HG02943 (cell line): Measurements from ENCODE around the gene STAG2.
"Not testable (repeated sequence)": the region's sequence is repeated elsewhere in the genome, so short reads cannot be mapped to it uniquely, and the experiment has no call there.

Experiments
- ATAC-seq: cut with Tn5 transposase; IDR thresholded peaks from one replicate; pipeline ENCODE4 v1.9.1; 2021; ENCODE audit warnings: mild to moderate bottlenecking, low read depth, moderate library complexity; ENCODE audit not compliant: unreplicated experiment

Gene STAG2

GRCh38 chrX:123961268-123962005, at the start of gene STAG2:
STAG2 (plus strand) TSS chrX:123961706; CDS start chrX:124022628, 60,922 bp downstream.
- ATAC-seq, result no peak

GRCh38 chrX:123917069-123917468, 44.4 kb upstream of the STAG2 start:
- ATAC-seq, result no peak

DNA sequence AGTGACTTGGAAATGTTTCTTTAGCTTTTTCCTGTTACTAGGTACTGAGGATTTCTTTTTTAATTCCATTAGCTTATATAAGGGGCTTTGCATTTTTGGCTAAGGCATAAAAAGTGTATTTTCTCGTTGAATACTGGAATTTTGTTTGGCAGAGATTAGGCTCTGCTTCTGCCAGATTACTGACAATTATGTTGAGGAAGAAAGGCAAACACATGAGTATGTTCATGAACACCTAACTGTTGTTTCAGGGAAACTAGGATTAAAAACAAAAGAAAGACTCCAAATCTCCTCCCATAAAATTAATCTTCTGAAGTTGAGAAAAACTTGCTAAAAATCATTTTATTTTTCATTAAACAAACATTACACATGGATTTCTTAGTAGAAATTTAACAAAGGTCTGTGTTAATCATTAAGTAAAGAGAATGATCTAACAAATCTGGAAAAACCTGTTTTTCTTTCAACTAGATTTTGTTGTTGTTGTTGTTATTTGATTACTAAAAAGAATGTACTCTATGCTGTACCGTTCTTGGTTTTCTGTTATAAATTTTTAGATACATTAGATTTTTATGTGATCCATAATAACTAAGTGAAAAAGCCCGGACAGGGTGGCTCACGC, 43.3 kb upstream of the STAG2 start:
- no peak for ATAC-seq

DNA sequence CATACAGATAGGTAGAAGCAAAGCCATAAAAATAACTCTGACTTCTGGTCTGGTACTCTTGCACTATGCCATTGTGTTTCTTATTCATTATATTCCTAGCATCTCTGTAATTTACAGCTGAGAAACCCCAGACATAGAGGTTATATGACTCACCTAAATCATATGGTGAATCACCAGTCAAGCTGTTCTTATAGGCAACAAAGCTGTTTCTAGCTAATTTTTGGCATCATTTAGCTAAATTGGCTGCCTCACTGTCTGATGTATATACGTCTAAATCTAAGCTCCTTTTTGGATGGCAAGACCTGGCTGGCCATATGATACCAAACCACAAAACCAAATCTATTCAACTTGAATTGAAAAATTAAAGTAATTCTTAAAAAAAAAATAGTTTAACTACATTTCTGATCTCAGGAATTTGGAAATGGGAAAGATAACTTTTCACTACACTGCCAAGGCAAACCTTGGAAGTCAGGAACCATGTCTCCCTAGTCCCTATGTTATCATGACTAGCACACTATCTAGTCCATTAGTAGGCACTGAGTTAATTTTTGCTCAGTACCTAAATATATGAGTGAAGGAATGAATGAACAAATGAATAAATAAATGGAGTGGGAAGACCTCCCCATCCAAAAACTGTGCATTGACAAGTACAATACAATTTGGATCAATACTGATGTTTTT, 41.3 kb upstream of the STAG2 start:
- no peak for ATAC-seq

DNA sequence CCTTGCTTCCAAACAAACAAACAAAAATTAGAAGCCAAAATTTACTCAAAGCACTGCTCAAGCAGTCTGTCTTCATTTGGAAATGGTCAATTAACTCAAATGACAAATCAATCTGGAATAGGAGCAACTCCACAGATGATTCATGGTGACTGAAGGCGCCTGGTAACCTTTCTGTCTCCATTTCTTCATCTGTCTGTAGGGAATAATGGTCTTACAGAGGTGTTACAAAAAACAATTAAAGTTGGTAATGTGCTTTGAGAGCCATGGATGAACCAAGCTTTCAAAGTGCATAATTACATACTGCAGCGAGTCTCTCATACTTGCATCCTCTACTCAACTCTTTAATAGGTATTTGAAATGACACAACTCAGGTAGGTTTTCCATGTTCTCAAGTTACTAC, 38.3 kb upstream of the STAG2 start:
- no peak for ATAC-seq

GRCh38 chrX:123924186-123924585, 37.3 kb upstream of the STAG2 start:
- ATAC-seq, result no peak

DNA sequence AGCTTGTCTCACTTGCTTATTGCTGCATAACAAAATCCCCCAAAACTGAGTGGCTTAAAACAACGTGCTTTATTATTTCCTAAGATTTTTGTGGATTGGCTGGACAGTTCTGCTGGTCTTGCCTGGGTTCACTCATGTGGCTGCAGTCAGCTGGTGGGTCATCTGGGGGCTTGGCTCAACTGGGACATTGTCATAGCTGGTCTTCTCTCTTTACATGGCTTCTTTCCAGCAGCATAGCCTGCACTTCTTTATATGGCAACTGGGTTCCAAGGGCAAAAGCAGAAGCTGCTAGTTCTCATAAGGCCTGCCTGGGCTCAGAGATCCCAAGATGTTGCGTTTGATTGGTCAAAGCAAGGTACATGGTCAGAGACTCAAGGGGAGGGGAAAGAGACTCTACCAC, 33.7 kb upstream of the STAG2 start:
- ATAC-seq, result no peak

GRCh38 chrX:123932055-123932454, 29.5 kb upstream of the STAG2 start:
- not testable (repeated sequence) for ATAC-seq

DNA sequence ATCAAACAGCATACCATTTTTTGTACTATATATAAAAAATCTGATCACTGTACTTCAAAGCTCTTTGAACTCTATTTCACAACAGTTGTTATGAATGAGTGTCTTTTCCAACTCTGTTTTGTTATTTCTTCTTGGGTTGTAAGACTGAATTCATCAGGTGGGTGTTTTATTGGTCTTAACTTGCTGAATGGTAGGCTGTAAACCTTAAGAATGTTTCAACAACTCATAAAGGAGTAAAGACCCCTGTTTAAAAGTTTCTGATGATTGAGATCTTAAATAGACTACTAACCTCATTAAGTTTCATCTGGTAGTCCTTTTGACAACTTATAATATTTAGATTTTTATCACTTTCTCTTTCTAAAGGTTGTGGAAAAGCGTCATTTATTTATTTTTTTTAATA, 18.4 kb upstream of the STAG2 start:
- no peak for ATAC-seq

DNA sequence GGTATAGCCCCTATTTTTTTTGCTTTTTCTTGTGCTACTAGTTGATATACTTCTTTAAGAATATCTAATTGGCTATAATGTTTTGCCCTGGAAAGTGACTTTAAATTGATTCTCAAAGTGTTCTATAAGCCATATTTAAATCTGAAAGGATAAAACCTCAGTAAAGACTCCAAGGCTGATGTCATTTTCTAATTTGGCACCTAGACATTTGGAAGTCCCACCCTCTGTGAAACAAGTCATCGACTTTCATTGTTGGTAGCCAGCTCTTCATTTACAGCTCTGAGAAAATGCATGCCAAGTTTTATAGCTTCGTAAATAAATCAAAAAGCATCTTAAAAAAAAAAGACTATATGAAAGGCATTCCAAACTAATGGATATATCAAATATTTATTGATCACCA, 18.0 kb upstream of the STAG2 start:
- no peak for ATAC-seq

DNA sequence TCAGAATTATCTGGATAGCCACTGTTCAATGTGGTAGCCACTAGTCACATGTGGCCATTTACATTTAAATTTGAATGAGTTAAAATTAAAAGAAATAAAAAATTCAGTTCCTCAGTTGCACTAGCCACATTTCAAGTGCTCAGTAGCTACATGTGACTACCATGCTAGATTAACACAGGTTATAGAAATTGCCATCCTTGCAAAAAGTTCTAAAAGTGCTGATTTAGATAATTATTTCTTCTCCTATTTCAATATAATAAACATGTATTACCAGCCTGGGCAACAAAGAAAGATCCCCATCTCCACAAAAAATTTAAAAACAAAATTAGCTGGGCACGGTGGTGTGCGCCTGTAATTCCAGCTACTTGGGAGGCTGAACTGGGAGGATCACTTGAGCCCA, 11.7 kb upstream of the STAG2 start:
- ATAC-seq, result no peak

DNA sequence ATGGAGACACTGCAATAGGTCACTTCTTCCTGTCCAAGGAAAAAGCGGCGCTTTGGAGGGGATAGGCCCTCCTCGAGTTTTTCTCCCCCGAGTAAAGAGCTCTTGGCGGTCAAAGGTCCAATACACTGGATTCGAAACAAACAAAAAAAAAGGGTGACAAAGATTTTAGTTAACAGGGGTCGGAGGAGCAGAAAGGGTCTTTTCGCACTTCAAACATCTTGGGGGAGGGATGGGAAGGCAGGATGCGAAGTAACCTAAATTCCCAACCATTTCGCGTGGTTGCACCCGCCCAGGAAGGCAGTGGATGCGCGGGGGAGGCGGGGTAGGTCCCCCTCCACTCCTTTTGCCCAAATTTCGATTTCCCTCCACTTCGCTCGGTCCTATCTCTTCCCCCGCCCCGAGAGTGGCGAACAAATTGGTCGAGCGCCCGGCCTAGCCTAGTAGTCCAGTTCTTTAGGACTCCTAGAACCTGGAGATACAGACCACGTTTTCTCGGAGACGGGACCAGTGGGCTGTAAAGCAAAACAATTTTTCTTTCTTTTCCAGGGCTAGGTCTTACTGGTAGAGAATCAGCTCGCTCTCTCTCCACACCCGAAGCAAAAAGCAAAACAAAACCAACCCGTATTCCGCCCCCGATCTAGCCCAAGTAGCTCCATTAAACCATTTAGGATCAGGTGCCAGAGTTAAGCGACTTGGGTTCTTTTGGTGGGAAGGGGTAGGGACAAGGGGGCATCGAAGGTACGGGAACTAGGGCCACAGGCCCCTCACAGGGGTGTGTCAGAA, 2.0 kb upstream of the STAG2 start:
- peak; percentile 1 for ATAC-seq

GRCh38 chrX:123960956-123961267, 594 bp upstream of the STAG2 start:
- ATAC-seq, result no peak

GRCh38 chrX:123962006-123962467, 531 bp downstream of the STAG2 start:
- ATAC-seq, result no peak

DNA sequence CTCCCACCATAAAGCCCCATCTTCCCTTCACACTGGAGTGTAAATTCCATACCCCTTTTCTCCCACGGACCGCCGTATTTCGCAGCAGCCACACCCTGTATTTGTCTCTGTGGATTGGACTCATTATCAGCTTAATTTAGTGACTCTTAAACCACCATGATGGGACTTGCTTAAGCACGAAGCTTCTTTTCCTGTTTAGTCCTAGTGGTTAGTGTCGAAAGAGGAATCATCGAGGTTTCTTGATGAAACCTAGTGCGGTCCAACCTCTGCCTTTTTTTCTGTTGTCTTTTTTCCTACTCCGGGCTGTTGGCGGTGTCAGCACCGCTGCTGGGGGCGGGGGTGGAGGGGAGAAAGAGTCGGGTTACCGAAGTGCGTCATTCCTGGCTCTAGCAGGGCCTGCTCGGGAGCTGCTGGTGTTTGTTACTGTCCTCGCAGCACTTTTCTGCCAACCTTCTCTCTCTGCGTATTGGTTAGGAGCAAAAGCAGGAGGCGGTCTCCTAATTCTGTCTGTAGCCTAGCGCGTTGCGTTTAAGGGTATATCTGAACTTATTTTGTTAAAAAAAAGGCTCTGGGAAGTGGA, 1.4 kb downstream of the STAG2 start:
- ATAC-seq, result peak; percentile 35

DNA sequence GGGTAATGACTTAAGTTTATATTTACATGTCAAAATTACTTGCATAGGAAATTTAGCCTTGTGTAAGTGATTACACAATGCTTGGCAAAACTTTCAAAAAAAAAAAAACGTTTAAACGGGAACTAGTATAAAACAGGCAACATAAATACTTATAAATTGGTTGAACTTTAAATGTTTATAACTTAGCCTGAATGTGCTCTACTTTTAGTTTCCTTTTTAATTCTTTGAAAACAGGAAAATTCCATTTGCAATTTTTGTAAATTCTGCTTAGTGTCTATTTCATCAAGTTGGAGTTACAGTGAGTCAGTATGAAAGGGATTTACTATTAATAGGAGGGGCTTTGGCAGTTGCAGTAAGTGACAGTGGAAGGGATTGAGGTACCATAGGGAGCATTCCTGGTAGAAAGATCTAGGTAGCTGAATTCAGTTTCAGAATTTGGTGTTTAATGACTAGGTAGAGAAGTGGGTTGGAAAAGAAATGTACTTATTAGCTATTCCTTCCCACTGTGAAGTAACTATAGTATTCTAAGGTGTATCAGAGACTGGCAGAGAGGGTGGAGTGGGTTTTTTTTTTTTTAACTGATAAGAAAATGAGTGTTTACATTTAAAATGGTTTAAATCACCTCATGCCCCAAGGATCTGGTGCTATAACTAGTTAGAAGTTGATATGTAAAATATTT, 2.8 kb downstream of the STAG2 start:
- ATAC-seq, result no peak

- no peak for ATAC-seq
Observed at GRCh38 chrX:123965712-123966111, 4.2 kb downstream of the STAG2 start.

DNA sequence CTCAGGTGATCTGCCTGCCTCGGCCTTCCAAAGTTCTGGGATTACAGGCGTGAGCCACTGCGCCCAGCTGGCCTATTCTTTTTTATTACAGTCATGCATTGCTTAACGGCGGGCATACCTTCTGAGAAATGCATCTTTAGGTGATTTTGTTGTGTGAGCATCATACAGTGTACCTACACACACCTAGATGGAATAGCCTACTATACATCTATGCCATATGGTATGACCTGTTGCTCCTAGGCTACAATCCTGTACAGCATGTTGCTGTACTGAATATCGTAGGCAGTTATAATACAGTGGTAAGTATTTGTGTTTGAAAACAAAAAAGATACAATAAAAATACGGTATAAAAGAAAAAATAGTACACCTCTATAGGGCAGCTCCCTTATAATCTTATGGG, 6.0 kb downstream of the STAG2 start:
- no peak for ATAC-seq

GRCh38 chrX:123968383-123969050, 7.0 kb downstream of the STAG2 start:
- ATAC-seq, result no peak

GRCh38 chrX:123971982-123972381, 10.5 kb downstream of the STAG2 start:
- no peak for ATAC-seq
